ENCODE results near the gene BTBD19. TPM values are rescaled to one million over a fixed set of nuclear protein-coding genes. Genes with fewer than 3 reads are reported as not detected.
A peak's percentile ranks its signal among the peaks of the same experiment; 100 is the strongest.

The BTBD19 gene
- polyA plus RNA-seq, 1 donor (not counting 4 experiments of a cell fraction or from before 2014, with no cell fraction given): 2.9 TPM

DNA sequence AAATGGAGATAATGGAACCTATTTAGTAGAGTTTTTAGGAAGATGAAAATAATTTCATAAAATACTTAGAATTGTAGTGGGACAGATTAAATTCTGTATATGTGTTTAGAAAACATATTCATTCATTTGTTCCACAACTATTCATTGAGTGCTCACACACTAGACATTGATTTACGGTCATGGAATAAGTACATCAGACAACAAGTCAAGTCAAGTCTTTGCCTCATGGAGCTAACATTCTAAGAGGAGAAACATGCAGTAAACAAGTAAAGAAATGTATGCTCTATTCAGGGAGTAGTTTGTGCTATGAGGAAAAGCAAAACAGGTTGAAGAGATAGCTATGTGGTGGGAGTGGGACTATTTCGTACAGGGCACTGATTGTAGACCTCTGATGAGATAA is 9.0 kb downstream of the BTBD19 start:
- Histone ChIP-seq H3K4me2 (ENCODE audit: control insufficient read depth, extremely low read depth, insufficient read depth, low read depth, low read length) (peak overlapping the region; percentile 48), H3K9me1 (ENCODE audit: control insufficient read depth, extremely low read depth, insufficient read depth, low read length) (no peaks in the 10 kb centered on the region), H4K20me1 (ENCODE audit: control insufficient read depth, extremely low read depth, insufficient read depth, low read length) (no peaks in the 10 kb centered on the region), H3K9ac (ENCODE audit: control insufficient read depth, extremely low read depth, insufficient read depth, low read length) (no peak overlapping the region), H3K36me3 (ENCODE audit: control insufficient read depth in 2 of 2, extremely low read depth in 1 of 2, insufficient read depth in 2 of 2, low read length in 2 of 2) (peaks cover 1 to 3% of the 10 kb centered on the region in 2 experiments), H3K9me3 (ENCODE audit: control insufficient read depth, low read depth, low read length) (no peaks in the 10 kb centered on the region), H3K27me3 (ENCODE audit: control insufficient read depth, extremely low read depth, insufficient read depth, low read length) (no peaks in the 10 kb centered on the region), H2AFZ (ENCODE audit: control insufficient read depth, low read length) (no peak overlapping the region), H3K4me3 (ENCODE audit: control insufficient read depth in 2 of 3, extremely low read depth in 1 of 3, insufficient read depth in 2 of 3, low read depth in 1 of 3, low read length in 3 of 3) (no peak overlapping the region), H3K79me2 (ENCODE audit: control insufficient read depth, insufficient read depth, low read length) (no peaks in the 10 kb centered on the region), H3K27ac (ENCODE audit: control insufficient read depth, insufficient read depth, low read length) (peak overlapping the region; percentile 20), H3K4me1 (ENCODE audit: control insufficient read depth, extremely low read depth, insufficient read depth, low read length) (peaks cover 42% of the 10 kb centered on the region)
- DNase-seq (ENCODE audit: low read depth, low spot score) (no peak), FAIRE-seq (peak; percentile 73)
- dilution Hi-C loops (cut with MboI; ENCODE audit: extremely low pct_ligation_motif_present, low sequenced_read_pairs): no loop called here
- TF ChIP-seq EZH2 (IDR thresholded peaks at IDR 0.05; ENCODE audit: low read length): no peak
- TF ChIP-seq CTCF (optimal IDR thresholded peaks at IDR 0.05 in 1 of 3, IDR thresholded peaks at IDR 0.05 in 1 of 3, conservative IDR thresholded peaks at IDR 0.05 in 1 of 3; ENCODE audit: extremely low read depth in 1 of 3, insufficient read depth in 2 of 3, low read length in 3 of 3): no peak

GRCh38 chr1:44817771-44818495 is 9.6 kb downstream of the BTBD19 start:
- Histone ChIP-seq H4K20me1 (ENCODE audit: control insufficient read depth, extremely low read depth, insufficient read depth, low read length) (no peaks in the 10 kb centered on the region), H3K4me1 (ENCODE audit: control insufficient read depth, extremely low read depth, insufficient read depth, low read length) (peaks cover 42% of the 10 kb centered on the region), H3K9me1 (ENCODE audit: control insufficient read depth, extremely low read depth, insufficient read depth, low read length) (no peaks in the 10 kb centered on the region), H2AFZ (ENCODE audit: control insufficient read depth, low read length) (no peak overlapping the region), H3K4me2 (ENCODE audit: control insufficient read depth, extremely low read depth, insufficient read depth, low read depth, low read length) (peak overlapping the region; percentile 48), H3K27me3 (ENCODE audit: control insufficient read depth, extremely low read depth, insufficient read depth, low read length) (no peaks in the 10 kb centered on the region), H3K9me3 (ENCODE audit: control insufficient read depth, low read depth, low read length) (no peaks in the 10 kb centered on the region), H3K27ac (ENCODE audit: control insufficient read depth, insufficient read depth, low read length) (peak overlapping the region; percentile 20), H3K9ac (ENCODE audit: control insufficient read depth, extremely low read depth, insufficient read depth, low read length) (no peak overlapping the region), H3K4me3 (ENCODE audit: control insufficient read depth in 2 of 3, extremely low read depth in 1 of 3, insufficient read depth in 2 of 3, low read depth in 1 of 3, low read length in 3 of 3) (no peak overlapping the region), H3K36me3 (ENCODE audit: control insufficient read depth in 2 of 2, extremely low read depth in 1 of 2, insufficient read depth in 2 of 2, low read length in 2 of 2) (peaks cover 1% of the 10 kb centered on the region in 2 experiments), H3K79me2 (ENCODE audit: control insufficient read depth, insufficient read depth, low read length) (no peaks in the 10 kb centered on the region)
- FAIRE-seq: no peak
- no peak for TF ChIP-seq CTCF (optimal IDR thresholded peaks at IDR 0.05 in 1 of 3, IDR thresholded peaks at IDR 0.05 in 1 of 3, conservative IDR thresholded peaks at IDR 0.05 in 1 of 3; ENCODE audit: extremely low read depth in 1 of 3, insufficient read depth in 2 of 3, low read length in 3 of 3)
- TF ChIP-seq EZH2 (IDR thresholded peaks at IDR 0.05; ENCODE audit: low read length): no peak
- no peak for DNase-seq (ENCODE audit: low read depth, low spot score)
- dilution Hi-C loops (cut with MboI; ENCODE audit: extremely low pct_ligation_motif_present, low sequenced_read_pairs): no loop called here
